ENCODE measurements around the gene FAM3B. TPM values are rescaled to one million over a fixed set of nuclear protein-coding genes. Genes with fewer than 3 reads are reported as not detected.

The FAM3B gene
- total and polyA plus RNA-seq, 9 of the 15 experiments (the other 6 are each of a cell fraction or from before 2014, with no cell fraction given): 0.04 to 0.18 (median 0.12) TPM; not detected in 5

GRCh38 chr21:41364308-41364707 lies 47.7 kb downstream of the FAM3B start:
- H2AFZ ChIP-seq (ENCODE audit: low read depth, low read length): no peak overlapping the region
- 2% methylated on average over 6 of the region's 6 CpGs for WGBS (ENCODE audit: insufficient coverage, low coverage, missing lambda C conversion rate)
- BruUV-seq (replicated peaks): no TSS peak
- FAIRE-seq: no peak
- H3K9ac ChIP-seq (ENCODE audit: insufficient read depth in 1 of 2, low read depth in 2 of 2, low read length in 2 of 2): no peak overlapping the region
- no peak overlapping the region for H3K4me3 ChIP-seq
- H3K9me3 ChIP-seq (replicated peaks; ENCODE audit: control insufficient read depth, insufficient read depth, low read depth, low read length): no peaks in the 10 kb centered on the region
- DNase-seq (ENCODE audit: extremely low read depth in 1 of 4, low spot score in 3 of 4): no peak
- no peak overlapping the region for H3K27ac ChIP-seq (ENCODE audit: extremely low read depth, low read depth, low read length)
- ChIA-PET POLR2A (no interaction called here), CTCF (ENCODE audit: low intra/inter-chr PET ratio) (no interaction called here)
- H3K36me3 ChIP-seq (ENCODE audit: control insufficient read depth, insufficient read depth, low read length): no peaks in the 10 kb centered on the region
- in situ Hi-C loops (cut with MboI): no loop called here
- H3K9me1 ChIP-seq (ENCODE audit: control insufficient read depth, insufficient read depth, low read length): no peaks in the 10 kb centered on the region
- no peak for ATAC-seq
- no peaks in the 10 kb centered on the region for H4K20me1 ChIP-seq (replicated peaks; ENCODE audit: control insufficient read depth, insufficient read depth, low read length)
- no peak for TF ChIP-seq SUPT5H (IDR thresholded peaks at IDR 0.05)
- H3K4me2 ChIP-seq (ENCODE audit: insufficient read depth, low read length): no peak overlapping the region
- intact Hi-C loops (cut with micrococcal nuclease): no loop called here
- no peaks in the 10 kb centered on the region; a peak in 1 of 5 replicates for H3K4me1 ChIP-seq (replicated peaks in 1 of 2; ENCODE audit: control insufficient read depth in 2 of 2, insufficient read depth in 2 of 2, low read length in 2 of 2)
- H3K79me2 ChIP-seq (ENCODE audit: control insufficient read depth, insufficient read depth, low read length): no peaks in the 10 kb centered on the region
- H3K27me3 ChIP-seq (ENCODE audit: control insufficient read depth in 2 of 2, insufficient read depth in 2 of 2, low read length in 2 of 2): peaks cover 25 to 64% of the 10 kb centered on the region in 2 experiments; a peak in 4 of 5 replicates

DNA sequence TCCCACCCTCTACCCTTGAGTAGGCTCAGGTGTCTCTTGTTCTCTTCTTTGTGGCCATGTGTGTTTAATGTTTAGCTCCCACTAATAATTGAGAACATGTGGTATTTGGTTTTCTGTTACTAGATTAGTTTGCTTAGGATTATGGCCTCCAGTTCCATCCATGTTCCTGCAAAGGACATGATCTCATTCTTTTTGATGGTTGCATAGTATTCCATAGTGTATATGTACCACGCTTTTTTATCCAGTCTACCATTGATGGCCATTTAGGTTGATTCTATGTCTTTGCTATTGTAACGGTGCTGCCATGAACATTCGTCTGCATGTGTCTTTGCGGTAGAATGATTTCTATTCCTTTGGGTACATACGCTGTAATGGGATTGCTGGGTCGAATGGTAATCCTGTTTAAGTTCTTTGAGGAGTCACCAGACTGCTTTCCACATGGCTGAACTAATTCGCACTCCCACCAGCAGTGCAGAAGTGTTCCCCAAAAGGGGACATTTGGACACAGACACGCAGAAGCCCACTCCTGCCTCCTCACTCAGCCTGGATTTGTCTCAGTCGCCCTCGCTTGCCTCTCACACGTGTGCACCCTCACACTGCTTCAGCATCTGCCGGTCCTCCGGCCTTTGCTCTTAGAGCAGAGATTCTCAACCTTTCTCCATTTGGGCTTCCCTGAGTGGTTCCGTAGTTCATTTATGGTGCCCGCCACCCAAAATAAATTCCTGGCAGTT lies 48.9 kb downstream of the FAM3B start:
- in situ Hi-C loops (cut with MboI): no loop called here
- H3K9ac ChIP-seq (ENCODE audit: insufficient read depth in 1 of 2, low read depth in 2 of 2, low read length in 2 of 2): no peak overlapping the region; a peak in 1 of 4 replicates
- CTCF ChIA-PET (ENCODE audit: low intra/inter-chr PET ratio): no interaction called here

More for the DNA sequence above, 48.9 kb downstream of the FAM3B start:
- intact Hi-C loops (cut with micrococcal nuclease): no loop called here
- TF ChIP-seq ZFP1 (CRISPR knock-in tag; IDR thresholded peaks at IDR 0.05): no peak
- TF ChIP-seq ZNF146 (CRISPR knock-in tag; IDR thresholded peaks at IDR 0.05; ENCODE audit: unreplicated experiment): peak; percentile 72
- TF ChIP-seq RBM25 (IDR thresholded peaks at IDR 0.05; ENCODE audit: low read depth, low read length, severe bottlenecking): peak; percentile 19
- Histone ChIP-seq H2AFZ (ENCODE audit: low read depth, low read length) (no peak overlapping the region), H3K27ac (ENCODE audit: extremely low read depth, low read depth, low read length) (no peak overlapping the region), H3K4me1 (replicated peaks in 1 of 2; ENCODE audit: control insufficient read depth in 2 of 2, insufficient read depth in 2 of 2, low read length in 2 of 2) (no peaks in the 10 kb centered on the region; a peak in 1 of 5 replicates), H3K9me1 (ENCODE audit: control insufficient read depth, insufficient read depth, low read length) (no peaks in the 10 kb centered on the region), H3K4me2 (ENCODE audit: insufficient read depth, low read length) (no peak overlapping the region), H3K36me3 (ENCODE audit: control insufficient read depth, insufficient read depth, low read length) (no peaks in the 10 kb centered on the region), H4K20me1 (replicated peaks; ENCODE audit: control insufficient read depth, insufficient read depth, low read length) (no peaks in the 10 kb centered on the region), H3K9me3 (replicated peaks; ENCODE audit: control insufficient read depth, insufficient read depth, low read depth, low read length) (no peaks in the 10 kb centered on the region), H3K79me2 (ENCODE audit: control insufficient read depth, insufficient read depth, low read length) (no peaks in the 10 kb centered on the region), H3K27me3 (ENCODE audit: control insufficient read depth in 2 of 2, insufficient read depth in 2 of 2, low read length in 2 of 2) (peaks cover 33 to 73% of the 10 kb centered on the region in 2 experiments; a peak in 4 of 5 replicates), H3K4me3 (no peak overlapping the region)
- no peak for ATAC-seq
- 4% methylated on average over 15 of the region's 15 CpGs for WGBS (ENCODE audit: insufficient coverage, low coverage, missing lambda C conversion rate)
- no peak for FAIRE-seq
- DNase-seq (ENCODE audit: extremely low read depth in 1 of 4, low spot score in 3 of 4): no peak
- BruUV-seq (replicated peaks): no TSS peak
- POLR2A ChIA-PET: no interaction called here
